Islet precursor cell (in vitro differentiated cells): ENCODE results near the gene CLIC2.

ENCODE experiments used
- DNase-seq: peaks from one replicate; pipeline ENCODE4 v3.0.0-alpha.2; 2018

Gene CLIC2

DNA sequence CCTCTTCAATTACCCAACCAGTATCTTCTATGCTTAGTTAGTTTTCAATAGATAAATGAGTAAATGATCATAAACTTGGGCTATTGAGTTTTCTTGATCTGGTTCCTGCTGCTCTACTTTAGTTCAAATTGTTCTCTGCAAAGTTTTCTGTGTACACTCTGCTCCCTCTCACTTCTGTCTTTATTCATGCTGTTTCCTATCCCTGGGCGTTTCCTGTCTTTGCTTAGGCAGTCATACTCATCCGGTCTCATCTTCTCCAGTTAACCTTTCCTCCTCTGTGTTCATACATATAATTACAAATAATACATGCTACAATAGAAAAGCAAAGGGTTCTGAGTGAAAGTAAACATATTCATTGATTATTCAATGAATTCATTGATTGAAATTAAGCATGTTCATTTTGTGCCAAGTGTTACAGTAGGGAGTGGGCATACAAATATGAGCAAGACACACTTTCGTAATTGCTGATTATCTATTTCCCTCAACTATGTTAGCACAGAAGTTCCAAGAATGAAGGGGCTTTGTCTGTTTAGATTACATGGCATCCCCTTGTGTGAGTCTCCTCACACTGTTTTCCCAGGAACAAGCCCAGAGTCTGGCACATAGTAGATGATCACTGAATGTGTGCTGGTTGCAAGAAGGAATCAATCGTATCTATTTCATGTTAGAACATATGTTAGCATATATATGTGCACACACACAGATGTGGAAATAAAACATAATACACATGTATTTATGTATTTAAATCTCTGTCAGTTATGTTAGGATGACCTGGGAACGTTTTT, 71.3 kb downstream of the CLIC2 start:
- no peak for DNase-seq

DNA sequence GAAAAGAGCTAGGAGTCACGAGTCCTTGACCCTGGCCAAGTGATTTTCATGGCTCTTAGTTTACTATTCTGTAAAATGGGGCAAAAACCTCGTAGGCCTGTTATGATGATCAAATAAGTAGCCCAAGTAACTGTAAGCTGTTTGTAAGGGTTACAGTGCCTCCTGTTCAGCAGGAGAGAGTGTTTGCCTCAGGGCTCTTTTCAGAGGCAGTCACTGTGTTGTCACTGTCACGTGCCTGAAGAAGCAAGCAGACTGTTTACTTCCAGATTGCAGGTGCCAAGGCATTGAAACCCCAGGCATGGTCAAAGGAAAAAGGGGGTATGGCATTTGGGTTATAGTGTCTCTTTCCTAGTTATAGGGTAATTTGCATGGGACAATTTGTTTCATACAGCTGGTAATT, 74.7 kb downstream of the CLIC2 start:
- no peak for DNase-seq

DNA sequence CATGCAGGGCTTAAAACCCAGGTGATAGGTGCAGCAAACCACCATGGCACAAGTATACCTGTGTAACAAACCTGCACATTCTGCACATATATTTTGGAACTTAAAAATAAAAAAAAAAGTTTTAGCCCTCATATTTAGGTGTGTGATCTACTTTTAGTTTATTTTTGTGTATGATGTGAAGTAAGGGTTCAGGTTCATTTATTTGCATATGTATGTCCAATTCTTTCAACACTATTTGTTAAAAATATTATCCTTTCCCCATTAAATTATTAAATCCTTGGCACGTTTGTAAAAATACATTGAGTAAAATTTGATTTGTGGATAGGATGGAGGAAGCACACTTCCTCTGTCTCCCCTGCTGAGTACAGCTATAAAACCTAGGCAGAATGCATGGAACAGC, 83.0 kb downstream of the CLIC2 start:
- no peak for DNase-seq

DNA sequence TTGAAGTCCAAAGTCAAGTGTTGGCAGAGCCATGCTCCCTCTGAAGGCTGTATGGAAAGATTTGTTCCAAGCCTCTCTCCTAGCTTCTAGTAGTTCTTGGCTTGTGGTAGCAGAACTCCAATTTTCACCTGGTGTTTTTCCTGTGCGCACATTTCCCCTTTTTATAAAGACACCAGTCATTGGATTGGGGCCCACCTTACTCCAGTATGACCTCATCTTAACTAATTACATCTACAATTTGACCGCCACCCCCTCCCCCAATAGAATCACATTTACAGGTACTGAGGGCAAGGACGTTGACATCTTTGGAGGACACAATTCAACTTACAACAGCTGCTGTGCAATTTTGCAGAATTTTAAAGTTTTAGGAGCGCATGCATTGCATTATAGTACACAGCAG, 86.9 kb downstream of the CLIC2 start:
- DNase-seq: no peak

DNA sequence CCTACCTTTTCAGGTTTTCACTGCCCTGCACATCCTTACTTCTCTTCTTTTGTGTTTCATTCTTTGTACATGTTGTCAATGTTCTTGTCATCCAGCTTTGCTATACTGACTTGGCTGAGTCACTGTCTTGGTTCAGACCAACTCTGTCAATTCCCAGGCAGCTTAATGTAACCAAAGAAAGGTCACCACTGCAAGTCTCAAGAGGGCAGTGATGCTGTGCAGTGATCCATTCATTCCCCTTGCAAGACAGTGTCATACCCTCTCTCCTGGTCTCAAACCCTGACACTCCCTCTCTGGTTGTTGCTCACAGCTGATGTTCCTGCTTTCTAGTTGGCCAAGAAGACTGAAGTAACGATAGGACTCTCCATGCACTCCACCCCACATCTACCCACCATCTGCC, 87.7 kb downstream of the CLIC2 start:
- DNase-seq: no peak

DNA sequence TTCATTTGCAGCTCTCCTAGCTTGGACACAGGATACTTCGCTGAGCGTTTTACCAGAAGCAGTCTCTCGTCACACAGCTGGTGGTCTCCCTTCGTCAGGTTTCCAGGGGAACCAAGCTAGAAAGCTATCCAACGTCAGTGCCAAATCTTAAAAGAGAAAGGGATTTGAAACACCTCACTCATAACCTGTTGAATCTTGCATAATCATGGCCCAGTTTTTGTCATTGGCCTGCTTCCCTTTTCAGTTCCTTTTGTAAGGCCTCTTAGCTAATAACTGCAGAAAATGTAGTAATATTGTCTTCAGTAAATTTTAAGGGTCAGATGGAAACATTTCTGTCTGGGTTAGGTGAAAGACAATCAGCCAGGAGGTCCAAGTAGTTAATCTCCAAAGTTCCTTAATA, 92.1 kb downstream of the CLIC2 start:
- no peak for DNase-seq

DNA sequence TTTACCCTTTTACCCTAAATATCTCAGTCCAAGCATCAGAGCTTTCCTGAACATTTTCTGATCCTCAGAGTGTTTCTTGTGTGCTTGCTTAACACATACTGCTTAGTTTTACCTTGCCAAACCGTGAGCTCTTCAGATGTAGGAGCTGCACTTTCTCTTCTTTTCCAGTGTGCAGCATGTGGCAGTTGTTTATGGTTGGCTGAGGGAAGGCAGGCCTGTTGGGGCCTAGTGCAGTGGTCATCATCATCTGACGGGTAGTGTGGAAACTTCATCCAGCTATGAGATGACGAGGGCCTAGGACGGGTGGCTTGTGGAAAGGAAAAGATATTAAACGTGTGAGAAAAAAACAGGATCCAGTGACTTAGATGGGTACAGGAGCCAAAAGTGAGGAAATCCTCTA, 96.7 kb downstream of the CLIC2 start:
- no peak for DNase-seq

DNA sequence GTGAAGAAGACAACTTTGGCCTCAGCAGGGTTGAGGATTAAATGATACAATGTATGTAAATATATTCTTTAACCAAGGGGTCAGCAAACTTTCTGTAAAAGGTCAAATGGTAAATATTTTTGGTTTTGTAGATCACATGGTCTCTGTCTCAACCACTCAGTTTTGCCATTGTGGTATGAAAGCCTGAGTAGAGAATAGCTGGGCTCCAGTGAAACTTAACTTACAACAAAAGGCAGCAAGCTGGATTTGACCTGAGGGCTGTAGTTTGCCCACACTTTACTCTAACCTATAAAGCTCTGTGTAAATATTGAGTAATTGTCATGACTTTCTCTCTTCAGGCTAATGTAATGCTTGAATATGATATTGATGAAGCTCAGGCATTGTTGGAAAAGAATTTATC, 98.5 kb downstream of the CLIC2 start:
- DNase-seq: no peak

DNA sequence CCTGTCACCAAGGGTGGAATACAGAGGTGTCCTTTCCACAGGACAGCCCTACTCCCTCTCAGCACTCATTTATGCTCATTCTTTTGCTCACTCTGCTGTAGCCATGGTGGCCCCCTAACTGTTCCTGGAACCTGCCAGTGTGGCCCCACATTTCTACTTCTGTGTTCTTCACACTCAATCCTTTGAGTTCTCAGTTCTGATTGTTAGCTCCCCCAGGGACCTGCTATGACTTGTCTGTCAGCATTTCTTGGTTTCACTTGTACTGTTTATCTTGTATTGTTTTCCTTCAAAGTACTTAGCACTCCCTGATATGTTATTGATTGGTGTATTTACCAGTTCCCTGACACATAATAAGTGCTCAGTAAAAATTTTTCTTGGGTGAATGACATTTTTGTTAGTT, 103.3 kb downstream of the CLIC2 start:
- no peak for DNase-seq
